22Rv1 (cell line): Measurements from ENCODE around the gene ATP8A1.

Experiments
- ZFX ChIP-seq: fragments of 450-650 bp; IDR thresholded peaks from 2 replicates; pipeline ENCODE4 v1.6.1; 2017; ENCODE audit warnings: antibody characterized with exemption, borderline replicate concordance
- TF ChIP-seq, protein P1 (sequence below): fragments of 450-650 bp; IDR thresholded peaks from 2 replicates; pipeline ENCODE4 v1.5.1; 2017; ENCODE audit warnings: mild to moderate bottlenecking

DNA sequence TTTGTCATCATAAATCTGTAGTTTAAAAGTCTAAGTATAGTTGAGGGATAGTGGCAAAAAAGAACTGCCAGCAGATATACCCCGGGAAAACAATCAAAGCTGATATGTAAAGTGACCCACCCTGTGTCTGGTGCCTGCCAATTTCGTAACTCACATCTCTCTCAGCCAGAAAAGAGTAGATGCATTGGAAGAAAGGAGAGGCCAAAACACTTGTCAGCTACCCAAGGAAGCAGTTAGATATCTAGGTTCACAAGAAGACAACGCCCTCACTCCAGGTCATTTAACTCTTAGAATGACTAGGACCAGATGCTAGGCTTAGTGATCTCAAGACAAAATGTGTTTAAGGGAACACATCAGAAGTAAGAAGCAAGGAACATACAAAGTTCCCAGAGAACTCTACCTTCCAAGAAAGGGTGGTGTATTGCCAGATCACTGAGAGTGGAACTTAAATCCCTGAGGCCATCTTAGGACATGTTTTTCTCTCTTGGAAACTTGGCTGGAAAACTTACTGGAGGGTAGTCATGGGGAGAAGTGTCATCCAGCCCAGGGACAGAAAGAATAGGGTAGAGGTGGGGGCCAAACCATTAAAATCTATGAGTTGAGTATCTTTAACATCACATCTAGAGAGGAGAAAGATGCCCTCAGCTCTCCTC, 133.7 kb downstream of the ATP8A1 start:
- TF ChIP-seq, protein P1, sequence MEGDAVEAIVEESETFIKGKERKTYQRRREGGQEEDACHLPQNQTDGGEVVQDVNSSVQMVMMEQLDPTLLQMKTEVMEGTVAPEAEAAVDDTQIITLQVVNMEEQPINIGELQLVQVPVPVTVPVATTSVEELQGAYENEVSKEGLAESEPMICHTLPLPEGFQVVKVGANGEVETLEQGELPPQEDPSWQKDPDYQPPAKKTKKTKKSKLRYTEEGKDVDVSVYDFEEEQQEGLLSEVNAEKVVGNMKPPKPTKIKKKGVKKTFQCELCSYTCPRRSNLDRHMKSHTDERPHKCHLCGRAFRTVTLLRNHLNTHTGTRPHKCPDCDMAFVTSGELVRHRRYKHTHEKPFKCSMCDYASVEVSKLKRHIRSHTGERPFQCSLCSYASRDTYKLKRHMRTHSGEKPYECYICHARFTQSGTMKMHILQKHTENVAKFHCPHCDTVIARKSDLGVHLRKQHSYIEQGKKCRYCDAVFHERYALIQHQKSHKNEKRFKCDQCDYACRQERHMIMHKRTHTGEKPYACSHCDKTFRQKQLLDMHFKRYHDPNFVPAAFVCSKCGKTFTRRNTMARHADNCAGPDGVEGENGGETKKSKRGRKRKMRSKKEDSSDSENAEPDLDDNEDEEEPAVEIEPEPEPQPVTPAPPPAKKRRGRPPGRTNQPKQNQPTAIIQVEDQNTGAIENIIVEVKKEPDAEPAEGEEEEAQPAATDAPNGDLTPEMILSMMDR, result no peak
- no peak for TF ChIP-seq ZFX
